Activated B cell treated with CpG ODN at 0.5 μM for 24 hours (primary cell): ENCODE results near the gene GBA2. TPM values are rescaled to one million over a fixed set of nuclear protein-coding genes. Genes with fewer than 3 reads are reported as not detected.

Source experiments
- ATAC-seq: fragments of 200-7000 bp; cut with Tn5 transposase; one replicate; pipeline ENCODE4 v1.10.0; 2021; ENCODE audit warnings: low read depth, mild to moderate bottlenecking, moderate library complexity
- CTCF ChIA-PET: fragments of 350-600 bp; sonication (Branson Sonifier 250); formaldehyde crosslinking; loops from one replicate; lab custom pipeline; 2021; ENCODE audit warnings: antibody characterized with exemption; lab: Charles Lee
- POLR2A ChIA-PET: fragments of 350-600 bp; sonication (Branson Sonifier 250); formaldehyde crosslinking; loops from one replicate; lab custom pipeline; 2021; ENCODE audit warnings: antibody characterized with exemption; lab: Charles Lee
- DNase-seq: peaks from one replicate; pipeline ENCODE4 v3.0.0; 2022
- H3K27ac Mint-ChIP-seq: one replicate; pipeline ENCODE4 v1.8.0; 2020; ENCODE audit warnings: mixed read lengths
- H3K27me3 Mint-ChIP-seq: one replicate; pipeline ENCODE4 v1.8.0; 2021; ENCODE audit warnings: mixed read lengths
- H3K36me3 Mint-ChIP-seq: one replicate; pipeline ENCODE4 v1.8.0; 2021; ENCODE audit warnings: low read depth, mixed read lengths
- H3K4me1 Mint-ChIP-seq: one replicate; pipeline ENCODE4 v1.8.0; 2021; ENCODE audit warnings: mixed read lengths
- H3K4me3 Mint-ChIP-seq: one replicate; pipeline ENCODE4 v1.8.0; 2020; ENCODE audit warnings: mild to moderate bottlenecking, mixed read lengths
- H3K9me3 Mint-ChIP-seq: one replicate; pipeline ENCODE4 v1.8.0; 2020; ENCODE audit warnings: mixed read lengths
- CTCF ChIP-seq: fragments of 200-600 bp; IDR thresholded peaks from one replicate; pipeline ENCODE4 v1.8.0; 2022; ENCODE audit warnings: antibody characterized with exemption, mild to moderate bottlenecking
- intact Hi-C: fragments of 100-400 bp; cut with micrococcal nuclease; formaldehyde crosslinking; loops from one replicate; pipeline ENCODE4 v1.15.1; 2024
- total RNA-seq: library from RNA; stranded (reverse); gene quantifications from 2 replicates; pipeline ENCODE4 v1.2.3, GENCODE V29; 2022

GBA2 gene
- total RNA-seq, 1 donor from 2014 or later, result 104 TPM

- H3K9me3 Mint-ChIP-seq, result no peaks in the 10 kb centered on the region
- H3K27ac Mint-ChIP-seq, result no peak overlapping the region
- CTCF ChIA-PET, result interaction anchor here (1.5 to 6.0 kb wide), 3 partner anchors 10 to 135 kb away, joined by 3 to 51 read pairs (median 10); no protein-coding TSS in a partner anchor
- intact Hi-C loops, result loop anchor here (5.0 kb wide), 1 partner anchor 99 kb away; no protein-coding TSS in a partner anchor
- H3K27me3 Mint-ChIP-seq, result no peaks in the 10 kb centered on the region
- no peak for DNase-seq
- TF ChIP-seq CTCF, result no peak
- H3K36me3 Mint-ChIP-seq, result peaks cover 58% of the 10 kb centered on the region
- H3K4me1 Mint-ChIP-seq, result peaks cover 48% of the 10 kb centered on the region
- no peak for ATAC-seq
- peak overlapping the region; percentile 90 for H3K4me3 Mint-ChIP-seq
- POLR2A ChIA-PET, result interaction anchor here (1.1 to 6.2 kb wide), 3 partner anchors 10 to 29 kb away, joined by 3 to 67 read pairs (median 28); partner anchors contain the start of genes CREB3 and TLN1
These were observed 2.4 kb downstream of the GBA2 start for GRCh38 chr9:35746583-35746982.

DNA sequence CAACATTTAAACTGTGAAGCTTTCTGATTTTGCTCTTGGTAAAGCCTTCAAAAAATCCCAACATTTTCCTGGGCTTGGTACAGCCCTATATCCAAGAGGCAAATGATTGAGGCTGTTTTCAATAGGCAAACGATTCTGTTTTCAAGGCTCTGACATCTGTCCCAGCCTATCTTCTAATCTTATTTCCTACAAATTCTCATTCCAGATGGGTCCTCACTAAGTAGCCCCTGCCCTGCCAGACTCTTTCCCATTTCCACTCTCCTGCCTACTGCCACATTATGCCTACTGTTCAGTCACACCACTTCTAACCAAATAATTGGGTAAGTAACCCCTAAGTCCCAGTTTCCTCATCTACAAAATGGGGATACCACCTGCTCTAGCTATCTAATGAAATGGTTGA, 3.5 kb downstream of the GBA2 start:
- H3K4me1 Mint-ChIP-seq, result peaks cover 45% of the 10 kb centered on the region
- no peak overlapping the region for H3K4me3 Mint-ChIP-seq
- CTCF ChIA-PET, result interaction anchor here (6.0 kb wide), 1 partner anchor 10 kb away, joined by 51 read pairs; no protein-coding TSS in a partner anchor
- ATAC-seq (no peak), DNase-seq (no peak)
- intact Hi-C loops, result loop anchor here (5.0 kb wide), 1 partner anchor 98 kb away; no protein-coding TSS in a partner anchor
- no peak overlapping the region for H3K27ac Mint-ChIP-seq
- H3K27me3 Mint-ChIP-seq, result no peaks in the 10 kb centered on the region
- H3K36me3 Mint-ChIP-seq, result peaks cover 57% of the 10 kb centered on the region
- TF ChIP-seq CTCF, result no peak
- POLR2A ChIA-PET, result interaction anchor here (0.6 to 6.2 kb wide), 6 partner anchors 11 to 961 kb away, joined by 3 to 67 read pairs (median 5); partner anchors contain the start of genes CREB3 and TLN1
- no peaks in the 10 kb centered on the region for H3K9me3 Mint-ChIP-seq

DNA sequence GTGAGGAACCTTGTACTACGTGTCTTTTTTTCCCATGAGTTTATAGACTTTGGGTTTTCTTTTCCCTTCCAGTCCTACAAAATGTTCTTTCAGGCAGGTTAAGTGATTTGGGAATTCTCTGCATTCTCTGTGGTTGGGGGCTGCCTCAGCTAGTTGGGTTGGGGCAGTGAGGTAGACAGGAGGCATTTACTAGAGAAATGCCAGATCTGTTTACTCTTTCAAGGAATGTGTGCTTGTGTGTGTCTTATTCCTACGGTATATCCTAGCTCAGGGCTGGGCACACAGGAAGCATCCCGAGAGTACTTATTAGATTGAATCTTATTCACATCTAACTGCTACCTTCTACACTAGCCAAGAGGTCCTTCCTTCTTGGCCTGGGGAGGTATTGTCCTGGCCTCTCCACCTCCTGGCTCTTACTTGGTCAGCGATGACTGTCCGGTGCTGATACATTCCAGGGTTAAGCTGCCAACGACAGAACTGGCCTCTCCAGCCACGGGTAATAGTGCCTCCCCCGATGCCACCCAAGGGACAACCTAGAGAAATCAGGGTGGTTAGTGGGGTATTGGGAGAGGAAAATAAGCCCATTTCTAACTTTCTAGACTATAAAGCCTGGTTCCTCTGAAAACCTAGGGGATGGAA, 5.0 kb downstream of the GBA2 start:
- no peak for ATAC-seq
- no peak overlapping the region for H3K27ac Mint-ChIP-seq

DNA sequence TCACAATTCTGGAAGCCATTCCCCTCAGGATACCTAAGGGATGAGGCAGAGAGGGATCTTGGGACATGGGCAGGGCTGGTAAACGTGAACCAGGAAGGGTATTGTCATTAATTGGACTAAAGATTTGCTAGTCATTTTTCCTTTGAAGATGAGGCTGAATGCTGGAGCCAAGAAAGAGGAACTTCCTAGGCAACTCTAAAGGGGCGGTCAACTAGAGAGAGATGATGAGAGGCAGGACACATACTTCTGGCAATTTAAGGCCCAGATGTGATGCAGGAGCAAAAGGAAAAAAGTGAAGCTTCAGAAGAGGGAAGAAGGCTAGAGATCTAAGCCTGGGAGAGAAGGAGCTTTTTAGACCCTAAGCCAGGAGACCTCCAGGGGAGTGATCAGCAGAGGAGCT, 5.6 kb downstream of the GBA2 start:
- DNase-seq (no peak), ATAC-seq (no peak)
- ChIA-PET CTCF (interaction anchor here (0.7 to 1.0 kb wide), 2 partner anchors 9 to 13 kb away, joined by 3 to 4 read pairs; no protein-coding TSS in a partner anchor), POLR2A (interaction anchor here (0.5 to 1.6 kb wide), 2 partner anchors 11 to 31 kb away, joined by 3 to 7 read pairs; partner anchors contain the start of genes CREB3 and TLN1)
- TF ChIP-seq CTCF, result no peak
- H3K27ac Mint-ChIP-seq, result no peak overlapping the region
- H3K36me3 Mint-ChIP-seq, result peaks cover 68% of the 10 kb centered on the region
- H3K4me1 Mint-ChIP-seq, result peaks cover 33% of the 10 kb centered on the region
- no peaks in the 10 kb centered on the region for H3K9me3 Mint-ChIP-seq
- no peak overlapping the region for H3K4me3 Mint-ChIP-seq
- no peaks in the 10 kb centered on the region for H3K27me3 Mint-ChIP-seq
- intact Hi-C loops, result no loop called here

More for the DNA sequence above, 5.0 kb downstream of the GBA2 start:
- peaks cover 33% of the 10 kb centered on the region for H3K4me1 Mint-ChIP-seq
- POLR2A ChIA-PET, result interaction anchor here (0.5 to 6.2 kb wide), 4 partner anchors 12 to 130 kb away, joined by 3 to 67 read pairs (median 6); partner anchors contain the start of genes CREB3 and TLN1
- CTCF ChIA-PET, result interaction anchor here (0.7 to 1.0 kb wide), 2 partner anchors 9 to 13 kb away, joined by 3 to 4 read pairs; no protein-coding TSS in a partner anchor
- H3K4me3 Mint-ChIP-seq, result no peak overlapping the region
- H3K27me3 Mint-ChIP-seq, result no peaks in the 10 kb centered on the region
- H3K36me3 Mint-ChIP-seq, result peaks cover 62% of the 10 kb centered on the region
- no peak for DNase-seq
- intact Hi-C loops, result no loop called here
- no peaks in the 10 kb centered on the region for H3K9me3 Mint-ChIP-seq
- TF ChIP-seq CTCF, result no peak

DNA sequence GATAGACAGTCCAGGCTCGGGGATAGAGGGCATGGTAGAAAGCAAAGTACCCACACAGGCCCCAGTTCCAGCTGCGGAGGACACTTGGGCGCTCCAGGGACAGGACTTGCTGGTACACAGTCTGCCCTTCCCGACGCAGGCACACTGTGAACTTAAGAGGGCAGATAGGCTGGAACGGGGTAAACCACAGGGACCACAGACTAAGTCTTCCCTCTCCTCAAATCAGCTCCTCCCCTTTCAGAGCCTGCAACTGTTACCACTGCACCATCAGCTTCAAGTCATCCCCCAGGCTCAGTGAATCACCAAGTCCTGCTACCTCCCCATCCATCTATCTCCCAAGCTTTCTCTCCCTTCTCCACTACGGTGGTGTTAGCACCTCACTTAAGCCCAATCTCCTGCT, 7.3 kb downstream of the GBA2 start:
- ATAC-seq (no peak), DNase-seq (no peak)
- Mint-ChIP-seq H3K27me3 (no peaks in the 10 kb centered on the region), H3K4me3 (no peak overlapping the region), H3K4me1 (peaks cover 17% of the 10 kb centered on the region), H3K9me3 (no peaks in the 10 kb centered on the region), H3K27ac (no peak overlapping the region), H3K36me3 (peaks cover 85% of the 10 kb centered on the region)
- intact Hi-C loops, result no loop called here
- ChIA-PET CTCF (no interaction called here), POLR2A (interaction anchor here (0.6 to 1.7 kb wide), 3 partner anchors 10 to 95 kb away, joined by 3 to 8 read pairs (median 3); partner anchors contain the start of genes CREB3 and TLN1)
- no peak for TF ChIP-seq CTCF
